ENCODE data around the gene ZIC5. TPM values are rescaled to one million over a fixed set of nuclear protein-coding genes. Genes with fewer than 3 reads are reported as not detected.
"Not testable (repeated sequence)": the region's sequence is repeated elsewhere in the genome, so short reads cannot be mapped to it uniquely, and the experiment has no call there.

Gene ZIC5
- total RNA-seq, 2 experiments from 2014 or later: not detected

DNA sequence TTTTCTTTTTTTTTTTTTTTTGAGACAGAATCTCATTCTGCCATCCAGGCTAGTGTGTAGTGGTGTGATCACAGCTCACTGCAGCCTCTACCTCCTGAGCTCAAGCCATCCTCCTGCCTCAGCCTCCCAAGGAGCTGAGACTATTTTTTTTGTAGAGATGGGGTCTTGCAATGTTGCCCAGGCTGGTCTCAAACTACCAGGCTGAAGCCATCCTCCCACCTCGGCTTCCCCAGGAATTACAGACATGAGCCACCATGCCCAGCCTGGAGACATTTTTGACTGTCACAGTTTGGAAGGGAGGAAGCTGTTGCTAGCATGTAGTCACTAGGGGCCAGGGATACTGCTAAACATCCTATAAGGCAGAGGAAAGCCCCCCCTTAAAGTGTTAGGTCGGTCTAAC is 23.9 kb downstream of the ZIC5 start:
- ChIA-PET POLR2A (no interaction called here), CTCF (no interaction called here)

DNA sequence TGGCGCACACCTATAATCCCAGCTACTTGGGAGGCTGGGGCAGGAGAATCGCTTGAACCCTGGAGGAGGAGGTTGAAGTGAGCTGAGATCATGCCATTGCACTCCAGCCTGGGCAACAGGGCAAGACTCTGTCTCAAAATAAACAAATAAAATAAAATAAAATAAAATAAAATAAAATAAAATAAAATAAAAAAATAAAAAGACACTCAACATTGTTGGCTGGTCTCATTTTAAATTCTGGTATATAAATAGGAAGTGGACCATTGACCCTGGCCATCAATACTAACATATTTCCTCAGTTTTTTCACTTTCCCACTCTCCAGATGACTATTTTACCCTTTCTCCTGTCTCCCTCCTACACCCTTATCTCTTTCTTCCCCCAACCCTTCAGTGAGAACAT is 26.1 kb downstream of the ZIC5 start:
- POLR2A ChIA-PET, CTCF ChIA-PET: not testable (repeated sequence)

DNA sequence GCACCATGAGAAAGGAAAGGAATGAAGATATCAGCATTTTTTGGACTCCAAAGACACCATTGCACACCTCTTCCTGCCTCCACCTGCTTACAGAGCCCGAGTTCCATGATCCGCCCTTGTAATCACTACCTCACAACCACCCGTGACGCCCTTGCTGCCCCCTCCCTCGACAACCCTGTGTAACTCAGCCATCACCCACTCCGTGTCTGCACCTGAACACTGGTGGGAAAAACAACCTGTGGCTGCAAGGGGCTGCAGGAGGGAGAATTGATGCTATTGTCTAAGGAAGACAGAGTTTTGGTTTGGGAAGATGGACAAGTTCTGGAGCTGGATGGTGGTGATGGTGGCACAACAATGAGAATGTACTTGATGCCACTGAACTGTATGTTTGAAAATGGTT is 27.0 kb downstream of the ZIC5 start:
- ChIA-PET POLR2A (no interaction called here), CTCF (no interaction called here)

DNA sequence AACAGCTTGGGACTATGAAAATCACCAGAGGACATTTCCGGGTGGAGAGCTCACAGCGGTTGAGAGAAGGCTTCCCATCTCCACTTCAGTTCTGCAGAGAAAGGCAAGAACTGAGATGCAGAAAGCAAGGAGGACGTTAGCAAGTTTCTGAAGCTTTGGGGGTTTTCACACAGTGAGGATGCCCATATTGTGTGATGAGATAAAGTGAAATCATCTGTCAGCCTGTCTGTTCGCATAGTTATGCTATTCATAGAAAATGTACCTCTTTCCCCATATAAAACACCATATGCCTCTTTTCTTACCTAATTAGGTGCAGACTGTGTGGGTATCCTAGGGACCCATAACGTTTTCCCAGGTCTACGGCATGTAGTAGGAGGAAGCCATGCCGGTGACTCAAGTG is 27.5 kb downstream of the ZIC5 start:
- POLR2A ChIA-PET: no interaction called here

DNA sequence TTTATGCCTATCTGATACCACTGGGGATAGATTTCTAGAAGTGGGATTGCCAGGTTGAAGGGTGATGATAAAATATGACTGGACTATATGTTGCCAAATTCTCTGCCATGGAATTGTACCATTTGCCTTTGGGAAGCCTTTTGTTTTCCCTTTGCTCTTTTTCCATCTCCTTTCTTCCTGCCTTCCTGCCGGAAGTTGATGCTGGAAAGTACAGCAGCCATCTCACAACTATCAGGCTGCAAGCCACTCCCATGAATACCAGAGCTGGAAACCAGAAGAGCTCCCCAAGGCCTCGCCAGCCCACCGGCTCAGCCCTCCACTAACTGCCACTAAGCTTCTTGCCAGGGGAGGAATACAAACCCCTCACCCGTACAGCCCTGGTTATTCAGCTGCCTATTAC is 29.7 kb downstream of the ZIC5 start:
- POLR2A ChIA-PET: no interaction called here

More for the DNA sequence above, 27.5 kb downstream of the ZIC5 start:
- CTCF ChIA-PET: no interaction called here

DNA sequence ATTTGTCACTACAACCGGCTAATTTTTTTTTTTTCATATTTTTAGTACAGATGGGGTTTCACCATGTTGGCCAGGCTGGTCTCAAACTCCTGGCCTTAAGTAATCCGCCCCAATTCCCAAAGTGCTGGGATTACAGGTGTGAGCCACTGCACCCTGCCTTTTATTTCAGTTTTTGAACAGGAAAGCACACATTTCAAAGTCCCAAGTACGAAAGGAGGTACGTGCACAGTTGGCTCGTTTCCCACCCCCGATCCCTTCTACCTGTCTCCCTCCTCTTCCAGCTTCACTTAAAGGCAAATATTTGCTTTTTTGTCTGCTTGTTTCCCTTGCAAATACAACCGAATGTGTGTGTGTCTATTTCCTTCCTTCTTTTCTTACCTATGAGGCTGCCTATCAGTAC is 30.5 kb downstream of the ZIC5 start:
- ChIA-PET POLR2A (no interaction called here), CTCF (no interaction called here)

More for the DNA sequence above, 29.7 kb downstream of the ZIC5 start:
- CTCF ChIA-PET: interaction anchor here (0.7 kb wide), 1 partner anchor 45 kb away, joined by 3 read pairs; no protein-coding TSS in a partner anchor

DNA sequence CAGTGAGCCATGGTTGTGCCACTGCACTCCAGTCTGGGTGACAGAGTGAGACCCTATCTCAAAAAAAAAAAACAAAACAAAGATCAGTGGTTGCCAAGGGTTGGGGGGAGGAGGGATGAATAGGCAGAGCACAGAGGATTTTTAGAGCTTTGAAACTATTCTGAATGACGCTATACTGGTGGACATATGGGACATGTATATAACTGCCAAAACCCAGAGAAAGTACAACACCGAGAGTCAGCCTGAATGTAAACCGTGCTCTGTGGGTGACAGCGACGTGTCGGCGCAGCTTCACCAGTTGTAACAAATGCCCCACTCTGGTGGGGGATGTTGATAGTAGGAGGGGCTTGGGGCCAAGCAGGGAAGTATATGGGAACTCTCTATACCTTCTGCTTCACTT is 32.9 kb downstream of the ZIC5 start:
- ChIA-PET CTCF (no interaction called here), POLR2A (no interaction called here)

DNA sequence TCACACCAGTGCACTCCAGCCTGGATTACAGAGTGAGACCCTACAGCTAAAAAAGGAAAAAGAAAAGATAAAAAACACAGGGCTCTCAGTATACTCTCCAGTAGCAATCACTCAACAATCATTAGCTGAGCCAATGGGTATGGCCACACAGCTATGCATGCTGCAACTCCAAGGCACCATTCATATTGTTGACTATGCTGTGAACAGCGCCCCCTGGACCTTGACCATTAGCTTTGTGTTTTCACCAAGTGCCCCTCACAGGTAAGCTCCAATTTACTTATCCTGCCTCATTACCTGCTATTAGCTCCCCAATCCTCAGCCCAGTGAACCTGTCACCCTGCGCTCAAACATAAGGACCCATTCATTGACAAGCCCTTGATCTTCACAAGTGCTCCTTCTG is 35.8 kb downstream of the ZIC5 start:
- ChIA-PET POLR2A (no interaction called here), CTCF (interaction anchor here (1.0 kb wide), 2 partner anchors 20 kb away, joined by 3 to 4 read pairs; no protein-coding TSS in a partner anchor)

DNA sequence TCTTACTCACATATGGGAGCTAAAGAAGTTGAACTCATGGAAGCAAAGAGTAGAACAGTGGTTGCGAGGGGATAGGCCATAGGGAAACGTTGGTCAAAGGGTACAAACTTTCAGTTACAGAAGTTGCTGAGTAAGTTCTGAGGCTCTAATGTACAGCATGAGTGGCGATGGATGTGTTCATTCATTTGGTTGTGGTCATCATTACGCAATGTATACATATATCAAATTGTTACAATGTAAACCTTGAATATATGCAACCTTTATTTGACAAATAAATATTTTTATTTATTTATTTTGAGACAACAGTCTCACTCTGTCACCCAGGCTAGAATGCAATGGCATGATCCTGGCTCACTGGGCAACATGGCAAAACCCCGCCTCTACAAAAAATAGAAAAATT is 38.7 kb downstream of the ZIC5 start:
- POLR2A ChIA-PET: no interaction called here
- CTCF ChIA-PET: no interaction called here

DNA sequence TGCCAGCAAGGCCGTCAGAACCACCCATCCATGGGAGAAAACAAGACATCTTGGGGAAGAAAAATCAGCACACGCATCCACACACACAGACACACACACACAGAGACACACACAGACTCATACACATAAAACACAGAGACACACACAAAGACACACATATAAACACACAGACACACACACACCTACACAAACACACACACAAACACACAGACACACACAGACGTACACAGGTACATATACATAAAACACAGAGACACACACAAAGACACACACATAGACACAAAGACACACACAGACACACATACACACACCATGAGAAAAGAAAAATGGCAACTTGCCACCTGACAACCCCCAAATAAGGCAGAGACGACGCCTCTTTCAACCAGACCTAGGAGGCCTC is 40.6 kb downstream of the ZIC5 start:
- CTCF ChIA-PET: no interaction called here

DNA sequence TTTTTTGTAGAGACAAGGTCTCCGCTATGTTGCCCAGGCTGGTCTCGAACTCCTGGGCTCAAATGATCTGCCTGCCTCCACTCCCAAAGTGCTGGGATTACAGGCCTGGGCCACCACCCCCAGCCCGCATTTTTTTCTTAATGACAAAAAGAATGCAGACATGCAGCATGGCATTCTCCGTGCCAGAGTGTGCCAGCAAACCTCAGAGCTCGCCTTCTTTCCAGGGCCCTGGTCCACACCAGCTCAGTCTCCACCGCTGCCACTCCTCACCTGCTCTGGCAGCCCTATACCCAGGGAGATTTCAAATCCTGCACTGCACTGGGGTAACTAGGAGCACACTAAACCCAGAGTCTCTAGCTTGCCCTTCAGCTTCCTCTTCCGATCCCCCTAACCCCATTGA is 41.7 kb downstream of the ZIC5 start:
- ChIA-PET POLR2A (no interaction called here), CTCF (interaction anchor here (1.5 kb wide), 1 partner anchor 274 kb away, joined by 3 read pairs; no protein-coding TSS in a partner anchor)

More for the DNA sequence above, 40.6 kb downstream of the ZIC5 start:
- POLR2A ChIA-PET: no interaction called here

DNA sequence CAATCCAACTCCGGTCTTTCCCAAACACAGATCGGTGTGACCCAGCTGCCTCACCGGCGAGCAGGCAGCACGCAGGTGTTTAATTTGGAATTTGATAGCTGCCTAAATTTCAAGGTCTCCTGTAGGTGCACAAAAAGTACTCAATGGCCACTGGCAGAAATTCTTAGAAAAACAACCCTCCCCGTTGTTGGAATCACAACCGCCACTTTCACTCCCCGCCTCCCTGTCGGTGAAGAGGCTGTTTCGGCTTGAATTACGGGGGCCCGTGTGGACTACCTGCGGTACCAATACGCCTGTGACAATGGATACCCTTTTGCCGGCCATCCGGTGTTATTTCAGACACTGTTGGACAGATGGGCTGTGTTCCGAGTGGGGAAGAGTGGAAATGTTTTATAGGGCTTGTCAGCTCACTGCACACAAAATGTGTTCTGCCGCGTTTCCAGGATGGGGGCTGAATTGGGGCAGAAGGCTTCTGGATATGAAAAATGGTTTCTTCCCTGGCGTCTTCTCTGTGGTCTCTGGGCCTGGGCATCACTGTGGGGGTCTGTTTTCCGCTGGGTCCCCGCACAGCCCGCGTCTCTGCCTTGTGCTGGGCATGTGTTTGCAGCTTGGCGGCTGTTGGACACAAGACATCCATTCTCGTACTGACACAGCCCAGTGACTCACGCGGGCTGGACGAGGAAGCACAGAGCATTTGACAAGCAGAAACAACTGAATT is 45.4 kb downstream of the ZIC5 start:
- POLR2A ChIA-PET: no interaction called here
- CTCF ChIA-PET: interaction anchor here (0.8 kb wide), 1 partner anchor 306 kb away, joined by 3 read pairs; no protein-coding TSS in a partner anchor

DNA sequence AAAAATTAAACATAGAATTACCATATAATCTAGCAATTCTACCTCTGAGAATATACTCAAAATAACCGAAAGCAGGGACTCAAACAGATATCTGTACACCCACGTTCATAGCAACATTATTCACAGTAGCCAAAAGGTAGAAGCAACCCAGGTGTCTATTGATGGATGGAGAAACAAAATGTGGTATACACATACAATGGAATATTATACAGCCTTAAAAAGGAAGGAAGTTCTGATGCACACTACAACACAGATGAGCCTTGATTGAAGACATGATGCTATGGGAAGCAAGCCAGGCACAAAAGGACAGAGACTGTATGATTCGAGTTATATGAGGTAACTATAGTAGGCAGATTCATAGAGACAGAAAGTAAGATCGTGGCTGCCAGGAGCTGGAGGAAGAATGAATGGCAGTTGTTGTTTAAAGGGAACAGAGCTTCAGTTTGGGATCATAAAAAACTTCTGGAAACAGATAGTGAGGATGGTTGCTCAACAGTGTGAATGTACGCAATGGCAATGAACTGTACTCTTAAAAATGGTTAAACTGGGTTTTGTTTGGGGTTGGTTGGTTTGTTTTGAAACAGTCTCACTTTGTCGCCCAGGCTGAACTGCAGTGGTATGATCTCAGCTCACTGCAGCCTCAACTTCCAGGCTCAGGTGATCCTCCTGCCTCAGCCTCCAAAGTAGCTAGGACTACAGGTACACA is 47.5 kb downstream of the ZIC5 start:
- ChIA-PET POLR2A (no interaction called here), CTCF (interaction anchor here (0.6 kb wide), 1 partner anchor 24 kb away, joined by 3 read pairs; no protein-coding TSS in a partner anchor)

DNA sequence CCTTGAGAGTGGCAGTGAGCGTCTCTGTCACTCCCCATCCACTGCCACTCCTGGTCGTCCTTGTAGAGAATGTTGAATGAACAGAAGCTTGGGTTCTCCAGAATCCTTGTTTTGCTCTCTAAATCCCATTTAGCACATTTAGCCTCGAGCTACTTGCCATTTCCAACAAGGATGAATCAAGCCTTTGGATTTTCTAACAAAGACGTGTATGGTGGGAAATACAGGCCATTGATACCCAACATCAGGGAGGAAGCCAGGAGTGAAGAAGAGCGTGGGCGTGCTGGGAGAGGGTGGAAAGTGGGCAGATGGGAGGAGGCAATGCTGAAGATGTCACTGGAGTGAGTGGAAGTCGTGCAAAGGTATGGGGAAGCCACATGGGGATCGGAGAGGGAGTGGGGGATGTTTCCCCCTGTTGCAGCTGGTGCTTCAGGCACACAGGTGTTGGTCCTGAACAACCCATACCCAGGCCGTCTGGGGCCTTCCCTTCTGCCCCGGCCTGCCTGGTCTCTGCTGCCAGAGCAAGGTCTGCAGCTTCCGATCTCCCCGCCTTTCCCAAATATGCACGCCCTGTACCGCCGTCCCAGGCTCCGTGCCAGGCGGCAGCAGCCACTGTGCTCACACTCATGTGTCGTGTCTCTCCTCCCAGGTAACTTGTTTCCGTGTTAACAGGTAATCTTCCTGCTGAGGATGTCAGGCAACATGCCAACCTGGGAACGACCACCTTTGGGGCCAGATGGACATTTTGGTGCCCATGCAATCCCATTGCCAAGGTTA is 48.7 kb downstream of the ZIC5 start:
- ChIA-PET CTCF (no interaction called here), POLR2A (no interaction called here)

DNA sequence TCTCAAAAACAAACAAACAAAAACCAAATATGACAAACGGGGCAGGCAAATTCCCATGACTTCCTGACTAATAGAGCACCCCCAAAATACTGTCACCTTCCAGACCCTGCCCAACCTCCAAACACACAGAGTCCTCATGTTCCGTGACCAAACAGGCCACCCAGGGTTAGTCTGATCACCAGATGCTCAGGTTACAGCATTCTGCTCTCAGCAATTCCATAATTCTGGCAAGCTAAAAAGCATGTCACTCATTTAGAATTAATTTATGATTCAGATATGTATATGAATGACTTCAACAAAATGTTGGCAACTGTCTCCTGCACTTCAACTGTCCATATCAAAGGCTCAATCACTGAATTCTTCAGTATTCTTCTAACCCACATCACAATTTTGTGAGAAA is 52.4 kb downstream of the ZIC5 start:
- POLR2A ChIA-PET: no interaction called here
- CTCF ChIA-PET: interaction anchor here (1.2 to 1.8 kb wide), 2 partner anchors 19 to 262 kb away, joined by 3 to 8 read pairs; no protein-coding TSS in a partner anchor

DNA sequence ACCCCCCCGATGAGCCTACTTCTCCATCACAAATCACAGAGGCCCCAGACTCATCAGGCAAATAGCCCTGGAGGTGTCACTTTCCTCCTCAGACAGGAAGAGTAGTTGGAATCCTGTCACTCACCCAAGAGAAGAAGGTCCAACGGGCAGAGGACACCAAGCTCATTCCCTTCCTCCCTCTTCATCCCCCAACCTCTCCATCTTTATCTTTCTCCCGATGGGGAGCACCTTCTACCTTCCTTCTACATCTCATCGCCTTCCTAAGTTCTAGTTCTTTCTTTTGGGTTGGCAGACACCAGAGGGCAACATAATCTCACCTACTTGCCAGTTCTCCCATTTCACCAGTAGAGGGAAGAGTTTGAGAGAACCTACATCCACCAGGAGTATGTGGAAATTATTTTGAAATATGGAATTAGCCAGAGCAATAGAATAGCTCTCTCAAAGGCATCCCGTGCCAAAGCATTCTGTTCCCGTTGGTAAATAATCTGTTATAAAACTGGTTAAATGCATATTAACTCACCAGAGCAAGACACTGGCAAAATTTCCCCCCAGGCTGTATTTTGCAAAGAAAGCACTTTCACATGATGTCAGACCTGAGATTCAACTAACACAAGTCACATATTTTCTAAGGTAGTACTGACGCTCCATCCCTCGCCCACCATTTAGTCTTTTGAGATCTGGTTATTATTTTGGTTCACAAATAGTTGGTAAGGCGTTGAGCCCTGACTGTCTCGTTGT is 55.0 kb downstream of the ZIC5 start:
- ChIA-PET CTCF (interaction anchor here (0.6 to 2.1 kb wide), 9 partner anchors 11 to 599 kb away, joined by 3 to 8 read pairs (median 4); no protein-coding TSS in a partner anchor), POLR2A (no interaction called here)

DNA sequence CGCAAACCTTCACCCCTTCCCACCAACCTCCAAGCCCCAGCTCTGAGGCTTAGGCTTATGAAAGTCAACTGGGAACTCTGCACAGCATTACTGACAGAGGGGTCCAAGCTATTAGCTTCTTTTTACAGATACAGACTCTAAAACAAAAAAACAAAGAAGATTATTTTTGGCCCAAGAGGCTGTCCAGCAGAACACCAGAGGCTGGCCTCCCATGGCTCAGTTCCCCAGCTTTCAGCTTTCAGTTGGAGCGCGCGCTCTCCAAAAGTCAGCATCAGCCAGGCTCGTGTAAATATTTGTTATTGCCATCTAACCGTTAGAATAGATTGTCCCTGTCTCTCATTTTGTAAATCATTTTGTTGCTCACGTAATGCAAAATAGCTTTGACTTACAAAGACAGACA is 58.4 kb downstream of the ZIC5 start:
- ChIA-PET CTCF (no interaction called here), POLR2A (interaction anchor here (0.6 kb wide), 1 partner anchor 482 kb away, joined by 3 read pairs; no protein-coding TSS in a partner anchor)
